ENCODE data around the gene TMEM255A. TPM values are rescaled to one million over a fixed set of nuclear protein-coding genes. Genes with fewer than 3 reads are reported as not detected.

The TMEM255A gene
- total and polyA plus RNA-seq, 2 experiments from 2014 or later, result 0.21 to 0.28 TPM

DNA sequence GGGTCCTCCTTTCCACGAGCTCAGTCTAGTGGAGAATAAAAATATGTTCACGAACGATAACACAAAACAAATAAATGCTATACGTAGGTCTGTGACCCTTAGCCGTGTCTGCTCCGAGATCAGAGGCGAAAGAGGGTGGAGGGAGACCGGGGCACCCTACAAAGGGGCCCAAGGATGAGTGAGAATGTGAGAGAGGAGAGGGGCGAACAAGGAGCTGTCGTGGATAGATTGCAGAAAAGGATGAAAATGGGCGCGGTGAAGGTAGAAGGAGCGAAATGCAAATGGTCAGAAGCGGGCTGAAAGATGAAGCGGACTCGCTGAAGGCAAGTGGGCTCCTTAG lies 66.9 kb downstream of the TMEM255A start (continued):
- no peak for TF ChIP-seq ZNF462 (CRISPR knock-in tag; IDR thresholded peaks at IDR 0.05)

GRCh38 chrX:120242813-120243212 lies 68.4 kb downstream of the TMEM255A start:
- H3K9me3 Mint-ChIP-seq, result no peaks in the 10 kb centered on the region; the same call in 2 of the 3 replicates
- ATAC-seq (no peak), DNase-seq (ENCODE audit: low spot score) (no peak)
- peaks cover 1% of the 10 kb centered on the region; the same call in 1 of the 3 replicates for H3K36me3 Mint-ChIP-seq (ENCODE audit: low read depth)
- Histone ChIP-seq H3K27me3 (ENCODE audit: insufficient read depth) (0 out of 2 replicates have a peak, but pooled peaks cover 8% of the 10 kb centered on the region), H3F3A (replicated peaks; ENCODE audit: low read depth) (no peaks in the 10 kb centered on the region), H3K36me3 (ENCODE audit: insufficient read depth) (no peaks in the 10 kb centered on the region), H3K27ac (ENCODE audit: low read depth) (no peak overlapping the region), H4K20me1 (replicated peaks; ENCODE audit: insufficient read depth) (no peaks in the 10 kb centered on the region), H3K4me3 (no peak overlapping the region), H3K9me2 (ENCODE audit: insufficient read depth) (no peaks in the 10 kb centered on the region), H2AFZ (no peak overlapping the region), H3K4me2 (no peak overlapping the region), H3K4me1 (ENCODE audit: insufficient read depth) (0 out of 2 replicates have a peak, but pooled peaks cover 4% of the 10 kb centered on the region), H3K79me2 (replicated peaks; ENCODE audit: insufficient read depth) (peaks cover 19% of the 10 kb centered on the region)
- H3K4me1 Mint-ChIP-seq, result peaks cover 5% of the 10 kb centered on the region; the same call in 2 of the 3 replicates
- H3K27ac Mint-ChIP-seq, result no peak overlapping the region
- no peak for TF ChIP-seq JUNB (IDR thresholded peaks at IDR 0.05; ENCODE audit: unreplicated experiment)
- TF ChIP-seq ZNF331 (CRISPR knock-in tag; IDR thresholded peaks at IDR 0.05; ENCODE audit: low read depth), result no peak
- TF ChIP-seq POLR2AphosphoS5 (IDR thresholded peaks at IDR 0.05; ENCODE audit: low read depth), result no peak
- no peak for TF ChIP-seq EZH2 (IDR thresholded peaks at IDR 0.05; ENCODE audit: low read depth, unreplicated experiment)
- no peak for TF ChIP-seq NANOG (IDR thresholded peaks at IDR 0.05; ENCODE audit: borderline replicate concordance)
- TF ChIP-seq EZH2phosphoT487 (IDR thresholded peaks at IDR 0.05; ENCODE audit: unreplicated experiment), result no peak
- no peak for TF ChIP-seq REST (IDR thresholded peaks at IDR 0.05; ENCODE audit: unreplicated experiment)
- peaks cover 2% of the 10 kb centered on the region for H3K27me3 Mint-ChIP-seq (ENCODE audit: insufficient read depth, low read depth, poor library complexity)
- no peak overlapping the region for H3K4me3 Mint-ChIP-seq
